Fibroblast of skin of back (primary cell): ENCODE data around the gene LRRC8D.
"Not testable (repeated sequence)": the region's sequence is repeated elsewhere in the genome, so short reads cannot be mapped to it uniquely, and the experiment has no call there.

Experiments used
- DNase-seq: peaks from one replicate; pipeline ENCODE4 v3.0.0-alpha.2; 2013

Gene LRRC8D

GRCh38 chr1:89917353-89917752 lies 96.5 kb downstream of the LRRC8D start:
- DNase-seq: no peak

- no peak for DNase-seq
These were observed 97.4 kb downstream of the LRRC8D start for GRCh38 chr1:89918127-89918793.

DNA sequence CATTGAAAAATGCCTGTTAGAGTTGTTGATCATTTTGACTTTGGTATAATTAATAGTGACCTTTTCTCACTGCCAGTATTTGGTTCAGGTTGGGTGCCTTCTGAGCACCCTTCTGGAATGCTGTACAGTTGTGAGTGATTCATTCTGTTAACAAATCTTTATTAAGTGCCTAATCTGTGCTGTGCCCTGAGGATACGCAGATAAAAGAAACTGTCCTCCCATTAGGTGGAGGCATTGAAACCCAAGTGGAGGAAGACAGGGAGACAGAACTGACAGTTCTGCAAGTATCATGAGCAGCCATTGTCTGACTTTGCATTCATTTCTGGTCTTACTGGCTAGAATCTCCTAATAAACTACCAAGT lies 97.9 kb downstream of the LRRC8D start:
- no peak for DNase-seq

GRCh38 chr1:89919174-89919573 lies 98.3 kb downstream of the LRRC8D start:
- no peak for DNase-seq

DNA sequence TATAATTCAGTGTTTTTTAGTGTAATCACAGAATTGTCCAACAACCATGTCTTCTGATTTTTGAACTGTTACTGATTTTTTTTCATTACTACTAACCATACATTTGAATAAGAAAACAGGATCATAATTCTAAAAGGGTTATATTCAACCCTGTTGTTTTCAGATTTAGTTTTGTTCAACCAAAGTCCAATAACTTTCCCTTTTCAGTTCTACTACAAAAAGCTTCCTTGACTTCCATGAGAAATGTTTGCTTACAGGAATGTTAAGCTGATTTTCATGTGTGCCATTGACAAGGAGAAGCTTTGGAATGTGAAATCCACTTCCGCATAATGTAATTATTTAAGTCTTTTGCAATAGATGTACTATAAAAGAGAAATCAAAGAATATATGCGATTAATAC lies 102.1 kb downstream of the LRRC8D start:
- DNase-seq: no peak

DNA sequence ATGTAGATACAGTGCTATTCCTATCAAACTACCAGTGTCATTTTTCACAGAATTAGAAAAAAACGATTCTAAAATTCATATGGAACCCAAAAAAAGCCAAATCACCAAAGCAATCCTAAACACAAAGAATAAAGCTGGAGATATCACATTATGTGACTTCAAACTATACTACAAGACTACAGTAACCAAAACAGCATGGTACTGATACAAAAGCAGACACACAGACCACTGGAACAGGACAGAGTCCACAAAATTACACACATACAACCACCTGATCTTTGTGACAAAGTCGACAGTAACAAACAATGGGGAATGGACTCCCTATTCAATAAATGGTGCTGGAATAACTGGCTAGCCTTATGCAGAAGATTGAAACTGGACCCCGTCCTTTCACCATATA lies 102.7 kb downstream of the LRRC8D start:
- no peak for DNase-seq

DNA sequence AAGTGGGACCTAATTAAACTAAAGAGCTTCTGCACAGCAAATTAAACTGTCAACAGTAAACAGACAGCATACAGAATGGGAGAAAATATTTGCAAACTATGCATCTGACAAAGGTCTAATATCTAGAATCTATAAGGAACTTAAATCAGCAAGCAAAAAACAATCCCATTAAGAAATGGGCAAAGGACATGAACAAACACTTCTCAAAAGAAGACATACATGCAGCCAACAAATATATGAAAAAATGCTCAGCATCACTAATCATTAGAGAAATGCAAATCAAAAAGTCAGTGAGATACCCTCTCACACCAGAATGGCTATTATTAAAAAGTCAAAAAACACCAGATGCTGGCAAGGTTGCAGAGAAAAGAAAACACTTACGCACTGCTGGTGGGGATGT lies 103.2 kb downstream of the LRRC8D start:
- not testable (repeated sequence) for DNase-seq

DNA sequence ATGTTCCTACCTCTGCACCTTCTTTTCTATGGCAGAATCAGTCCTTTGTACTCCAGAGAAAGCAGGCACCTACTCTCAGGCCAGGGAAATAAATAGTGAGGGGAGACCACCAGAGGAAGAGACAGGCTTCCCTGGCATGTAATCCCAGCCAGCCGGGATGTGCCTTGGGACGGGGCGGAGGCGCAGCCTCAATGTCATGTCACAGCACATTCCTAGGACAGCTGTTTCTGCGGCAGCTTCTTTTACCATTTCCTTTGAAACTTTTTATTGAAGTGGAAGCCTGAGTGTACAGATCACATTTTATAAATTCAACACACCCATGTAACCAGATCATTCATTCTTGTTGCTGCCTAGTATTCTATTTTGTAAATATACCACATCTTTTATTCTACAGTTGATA lies 106.2 kb downstream of the LRRC8D start:
- no peak for DNase-seq

DNA sequence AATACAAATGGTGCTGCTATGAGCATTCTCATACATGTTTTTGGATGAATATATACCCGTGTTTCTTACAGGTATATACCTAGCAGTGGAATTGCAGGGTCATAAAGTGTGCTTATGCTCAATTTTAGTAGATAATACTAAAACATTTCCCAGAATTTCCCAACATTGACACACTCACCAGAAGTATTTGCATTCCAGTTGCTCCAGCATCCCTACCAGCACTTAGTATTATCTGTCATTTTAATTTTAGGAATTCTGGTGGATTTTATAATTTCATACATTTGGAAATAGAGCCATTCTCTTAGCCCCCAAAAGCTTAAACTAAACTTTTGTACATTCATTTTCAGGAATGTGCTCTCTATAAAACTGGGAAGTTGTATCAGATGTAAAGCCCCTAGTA lies 106.6 kb downstream of the LRRC8D start:
- no peak for DNase-seq

- DNase-seq: no peak
These were observed 107.7 kb downstream of the LRRC8D start for GRCh38 chr1:89928506-89928905.

- DNase-seq: no peak
These were observed 108.7 kb downstream of the LRRC8D start for GRCh38 chr1:89929467-89930063.

DNA sequence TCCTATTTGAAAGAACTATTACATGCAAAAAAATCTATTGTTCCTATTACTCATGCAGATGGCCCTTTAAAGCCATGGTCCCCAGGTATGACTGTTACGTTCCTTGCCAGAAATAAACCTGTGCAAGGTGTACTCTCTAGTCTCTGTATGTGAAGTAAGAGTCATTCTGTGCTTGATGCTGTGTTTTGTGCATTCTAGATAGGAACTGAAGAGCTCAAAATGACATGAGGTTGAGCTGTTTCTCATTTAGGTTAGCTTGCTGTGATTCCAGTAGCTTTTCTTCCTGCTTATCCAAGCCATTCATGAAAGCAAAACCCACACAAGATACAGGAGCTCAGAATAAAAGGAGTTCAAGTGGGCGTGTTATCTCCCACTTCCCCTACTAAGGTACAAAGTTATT lies 109.7 kb downstream of the LRRC8D start:
- DNase-seq: no peak

DNA sequence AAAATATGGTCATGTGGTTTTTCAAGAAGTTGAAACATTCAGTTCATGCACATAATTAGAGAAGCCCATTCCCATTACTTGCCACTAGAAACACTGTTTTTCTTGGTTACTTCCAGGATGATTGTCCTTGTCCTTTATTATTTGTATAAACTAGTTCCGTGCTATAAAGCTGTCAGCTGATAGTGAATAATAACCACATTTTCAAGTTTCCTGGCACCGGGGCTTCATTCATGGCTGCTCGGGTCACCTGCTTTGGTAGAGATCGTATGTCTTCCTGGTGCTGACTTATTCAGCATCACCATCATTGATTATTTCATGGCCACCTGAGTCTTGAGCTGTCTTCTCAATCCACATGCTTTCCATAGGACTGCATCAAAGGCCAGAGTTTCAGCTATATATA lies 111.1 kb downstream of the LRRC8D start:
- no peak for DNase-seq

GRCh38 chr1:89932598-89933364 lies 111.9 kb downstream of the LRRC8D start:
- DNase-seq: no peak

- DNase-seq: no peak
These were observed 113.6 kb downstream of the LRRC8D start for GRCh38 chr1:89934461-89934860.

DNA sequence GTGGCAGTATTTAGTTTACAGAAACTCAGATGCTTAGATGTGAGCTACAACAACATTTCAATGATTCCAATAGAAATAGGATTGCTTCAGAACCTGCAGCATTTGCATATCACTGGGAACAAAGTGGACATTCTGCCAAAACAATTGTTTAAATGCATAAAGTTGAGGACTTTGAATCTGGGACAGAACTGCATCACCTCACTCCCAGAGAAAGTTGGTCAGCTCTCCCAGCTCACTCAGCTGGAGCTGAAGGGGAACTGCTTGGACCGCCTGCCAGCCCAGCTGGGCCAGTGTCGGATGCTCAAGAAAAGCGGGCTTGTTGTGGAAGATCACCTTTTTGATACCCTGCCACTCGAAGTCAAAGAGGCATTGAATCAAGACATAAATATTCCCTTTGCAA lies 114.4 kb downstream of the LRRC8D start:
- DNase-seq: no peak

DNA sequence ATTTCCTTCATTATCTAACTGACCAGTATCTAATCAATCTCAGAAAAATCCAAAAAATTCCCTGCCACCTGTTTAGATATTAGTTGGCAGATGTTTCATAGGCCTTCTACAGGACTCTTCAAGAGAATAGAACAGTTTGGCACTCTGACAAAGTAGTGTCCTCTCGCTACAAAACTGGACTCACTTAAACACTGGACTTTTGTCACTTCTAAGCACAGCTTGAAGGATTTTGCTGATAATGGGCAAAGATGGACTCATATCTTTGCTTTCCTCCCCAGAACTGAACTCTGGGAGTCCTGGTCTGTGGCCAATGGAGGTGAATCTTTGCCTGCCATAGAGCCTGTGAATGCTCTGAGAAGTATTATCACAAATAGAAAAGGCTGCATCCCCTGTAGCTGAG lies 115.9 kb downstream of the LRRC8D start:
- no peak for DNase-seq

DNA sequence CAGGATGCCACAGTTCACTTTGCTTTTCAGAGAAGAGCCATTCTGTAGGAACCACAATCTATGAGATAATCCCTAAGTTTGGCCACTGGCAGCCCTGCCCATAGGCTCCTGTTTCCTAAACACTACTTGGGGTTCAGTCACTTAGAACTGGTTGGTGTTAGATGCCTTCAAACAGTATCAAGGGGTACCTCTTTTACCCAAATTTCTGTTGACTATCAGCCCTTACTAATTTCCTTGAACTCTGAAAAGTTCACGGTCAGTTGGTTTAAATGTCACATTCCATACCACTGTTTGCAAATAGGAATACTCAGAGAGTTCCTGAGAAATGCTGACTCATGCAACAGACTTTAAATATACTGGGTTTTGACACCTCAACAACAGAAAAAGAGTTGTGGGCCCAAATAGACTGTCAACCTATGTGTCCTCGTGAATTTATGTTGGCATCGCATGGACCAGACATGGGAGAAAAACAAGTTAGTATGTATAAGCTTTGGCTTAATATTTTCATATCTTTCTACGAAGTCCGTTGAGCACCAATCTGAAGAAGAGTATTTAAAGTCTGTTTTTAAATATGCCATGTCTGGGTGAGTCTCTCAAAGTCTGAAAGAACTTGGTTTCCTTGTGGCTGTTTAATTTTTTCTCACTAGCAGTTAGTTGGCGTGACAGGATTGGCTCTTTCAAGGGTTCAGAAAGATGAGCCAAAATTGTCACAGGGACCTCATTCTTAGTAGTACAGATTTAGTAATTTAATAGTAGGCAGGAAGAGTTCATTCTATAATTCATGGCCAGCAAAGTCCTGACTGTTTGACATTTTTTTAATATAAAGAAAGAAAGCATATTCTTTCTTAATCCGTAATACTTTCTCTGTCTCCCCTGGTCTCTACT lies 117.6 kb downstream of the LRRC8D start:
- DNase-seq: peak; percentile 46

DNA sequence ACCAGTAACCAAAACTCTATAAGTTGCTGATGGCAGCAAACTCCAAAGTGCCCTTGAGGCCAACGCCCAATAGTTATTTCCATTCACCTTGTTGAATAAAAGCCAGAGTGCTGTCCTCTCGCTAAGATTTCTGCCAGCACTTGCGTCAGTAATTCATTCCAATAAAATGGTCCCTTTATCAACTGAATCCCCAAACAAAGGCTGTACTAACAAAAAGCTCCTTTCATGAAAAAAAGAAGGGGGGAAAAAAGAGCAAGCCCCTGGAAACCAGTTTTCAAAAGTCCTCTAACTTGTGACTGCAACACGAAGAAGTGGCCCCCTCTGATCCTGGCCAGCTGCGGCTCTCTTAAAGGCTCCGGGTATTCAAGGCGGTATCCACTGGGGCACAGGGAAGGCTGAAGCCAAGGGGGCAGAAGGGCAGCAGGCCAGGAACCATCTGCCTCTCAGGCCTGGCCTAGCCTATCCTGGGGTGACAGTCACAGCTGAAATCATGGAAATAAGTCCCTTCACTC lies 118.3 kb downstream of the LRRC8D start:
- DNase-seq: no peak

GRCh38 chr1:89939693-89940438 lies 119.0 kb downstream of the LRRC8D start:
- DNase-seq: no peak

- DNase-seq: no peak
These were observed 120.4 kb downstream of the LRRC8D start for GRCh38 chr1:89941110-89941766.

GRCh38 chr1:89942014-89942413 lies 121.2 kb downstream of the LRRC8D start:
- DNase-seq: no peak
